GM20000 (cell line): Measurements from ENCODE around the gene PHLDB1.
"Not testable (repeated sequence)": the region's sequence is repeated elsewhere in the genome, so short reads cannot be mapped to it uniquely, and the experiment has no call there.

ENCODE experiments used
- DNase-seq: peaks from one replicate; pipeline ENCODE4 v3.0.0; 2012; ENCODE audit warnings: low spot score
- CTCF ChIP-seq: IDR thresholded peaks from 2 replicates; pipeline ENCODE4 v1.5.1; 2012; ENCODE audit warnings: mild to moderate bottlenecking, control low read depth; ENCODE audit errors: extremely low read depth, missing control alignments

Gene PHLDB1

DNA sequence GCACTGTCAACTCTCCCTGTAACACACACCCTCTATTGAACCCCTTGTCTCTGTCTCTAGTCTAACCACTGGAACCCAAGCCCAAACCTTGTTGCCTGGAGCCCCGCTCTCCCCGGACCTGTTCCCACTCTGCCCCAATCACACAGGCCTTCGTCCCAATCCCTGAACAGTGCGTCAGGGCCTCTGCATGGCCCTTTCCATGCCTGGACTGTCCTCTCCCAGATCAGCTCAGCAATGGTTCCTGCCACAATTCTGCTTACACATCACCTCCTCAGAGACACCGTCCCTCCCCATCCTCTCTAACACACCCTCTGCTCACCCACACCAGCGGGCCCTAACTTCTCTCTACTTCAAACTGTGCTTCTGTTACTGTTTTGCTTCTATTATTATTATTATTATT lies 70.6 kb downstream of the PHLDB1 start:
- DNase-seq: no peak

DNA sequence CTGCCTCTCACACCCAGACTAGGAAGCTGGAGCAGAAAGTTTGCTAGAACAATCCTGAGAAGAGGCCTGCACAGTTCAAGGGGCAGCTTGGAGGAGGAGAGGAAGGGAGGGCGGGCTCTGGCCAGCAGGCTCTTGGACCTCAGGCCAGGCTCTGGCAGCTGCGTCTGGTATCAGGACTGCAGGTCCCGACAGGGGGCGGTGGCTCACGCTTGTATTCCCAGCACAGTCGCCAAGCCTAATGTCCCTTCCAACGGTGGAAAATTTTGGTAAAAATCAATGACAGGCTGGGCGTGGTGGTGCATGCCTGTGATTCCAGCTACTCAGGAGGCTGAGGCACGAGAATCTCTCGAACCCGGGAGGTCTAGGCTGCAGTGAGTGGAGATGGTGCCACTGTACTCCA lies 71.5 kb downstream of the PHLDB1 start:
- not testable (repeated sequence) for DNase-seq

More for the DNA sequence above, 70.6 kb downstream of the PHLDB1 start:
- TF ChIP-seq CTCF: no peak

GRCh38 chr11:118679483-118679882 lies 72.1 kb downstream of the PHLDB1 start, which contains the start of gene TREH:
TREH (minus strand) TSS chr11:118679650; CDS start chr11:118679627, 23 bp downstream.
- no peak for TF ChIP-seq CTCF
- DNase-seq: no peak

GRCh38 chr11:118682372-118682771 lies 75.0 kb downstream of the PHLDB1 start:
- DNase-seq: no peak
- no peak for TF ChIP-seq CTCF

DNA sequence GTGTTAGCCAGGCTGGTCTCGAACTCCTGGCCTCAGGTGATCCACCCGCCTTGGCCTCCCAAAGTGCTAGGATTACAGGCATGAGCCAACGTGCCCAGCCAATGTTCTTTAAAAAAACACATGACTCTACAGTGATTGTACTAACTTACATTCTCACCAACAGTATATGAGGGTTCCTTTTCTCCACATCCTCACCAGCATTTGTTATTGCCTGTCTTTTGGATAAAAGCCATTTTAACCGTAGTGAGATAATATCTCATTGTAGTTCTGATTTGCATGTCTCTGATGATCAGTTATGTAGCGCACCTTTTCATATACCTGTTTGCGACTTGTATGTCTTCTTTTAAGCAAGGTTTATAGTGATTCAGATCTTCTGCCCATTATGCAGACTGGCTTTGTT lies 75.5 kb downstream of the PHLDB1 start:
- DNase-seq: not testable (repeated sequence)

DNA sequence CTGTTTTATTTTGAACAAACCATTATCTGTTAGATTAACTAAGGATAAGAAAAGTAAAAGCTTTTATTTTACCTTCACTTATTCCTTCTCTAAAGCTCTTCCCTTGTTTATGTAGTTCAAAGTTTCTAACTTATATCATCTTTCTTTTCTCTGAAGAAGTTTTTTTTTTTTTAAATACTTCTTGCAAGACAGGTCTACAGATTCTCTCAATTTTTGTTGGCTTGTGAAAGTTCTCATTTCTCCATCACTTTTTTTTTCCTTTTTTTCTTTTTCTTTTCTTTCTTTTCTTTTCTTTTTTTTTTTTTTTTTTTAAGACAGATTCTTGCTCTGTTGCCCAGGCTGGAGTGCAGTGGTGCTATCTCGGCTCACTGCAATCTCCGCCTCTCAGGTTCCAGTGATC lies 76.8 kb downstream of the PHLDB1 start:
- TF ChIP-seq CTCF: no peak

DNA sequence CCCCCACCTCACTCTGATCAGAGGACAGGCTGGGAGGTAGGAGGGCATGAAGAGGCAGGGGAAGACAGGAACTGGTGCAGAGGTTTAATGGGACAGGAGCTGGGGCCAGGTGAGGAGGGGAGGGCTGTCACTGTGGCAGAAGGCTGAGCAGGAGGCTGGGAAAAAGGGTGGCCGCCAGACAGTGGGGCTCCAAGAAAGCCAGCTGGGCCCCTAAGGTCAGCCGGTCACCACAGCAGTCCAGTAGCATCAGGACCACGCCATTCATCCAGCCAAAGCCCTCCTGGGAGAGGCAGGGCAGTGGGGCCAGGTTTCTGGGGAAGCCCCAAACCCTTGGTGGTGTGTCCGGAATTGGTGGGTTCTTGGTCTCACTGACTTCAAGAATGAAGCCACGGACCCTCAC lies 80.5 kb downstream of the PHLDB1 start:
- DNase-seq: no peak
- TF ChIP-seq CTCF: no peak

More for the DNA sequence above, 76.8 kb downstream of the PHLDB1 start:
- no peak for DNase-seq

- not testable (repeated sequence) for DNase-seq
Observed at GRCh38 chr11:118688339-118688738, 80.9 kb downstream of the PHLDB1 start.

DNA sequence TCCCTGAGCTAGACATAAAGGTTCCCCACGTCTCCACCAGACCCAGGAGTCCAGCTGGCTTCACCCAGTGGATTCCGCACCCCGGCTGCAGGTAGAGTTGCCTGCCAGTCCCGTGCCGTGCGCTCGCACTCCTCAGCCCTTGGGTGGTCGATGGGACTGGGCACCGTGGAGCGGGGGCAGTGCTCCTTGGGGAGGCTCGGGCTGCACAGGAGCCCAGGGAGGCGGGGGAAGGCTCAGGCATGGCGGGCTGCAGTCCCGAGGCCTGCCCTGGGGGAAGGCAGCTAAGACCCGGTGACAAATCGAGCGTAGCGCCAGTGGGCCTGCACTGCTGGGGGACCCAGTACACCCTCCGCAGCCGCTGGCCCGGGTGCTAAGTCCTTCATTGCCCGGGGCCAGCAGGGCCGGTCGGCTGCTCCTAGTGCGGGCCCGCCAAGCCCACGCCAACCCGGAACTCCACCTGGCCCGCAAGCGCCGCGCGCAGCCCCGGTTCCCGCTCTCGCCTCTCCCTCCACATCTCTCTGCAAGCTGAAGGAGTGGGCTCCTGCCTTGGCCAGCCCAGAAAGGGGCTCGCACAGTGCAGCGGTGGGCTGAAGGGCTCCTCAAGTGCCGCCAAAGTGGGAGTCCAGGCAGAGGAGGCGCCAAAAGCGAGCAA lies 81.6 kb downstream of the PHLDB1 start:
- no peak for DNase-seq
- no peak for TF ChIP-seq CTCF
